Subcutaneous adipose tissue (tissue), 4 donors: ENCODE data around the gene OARD1. TPM values are rescaled to one million over a fixed set of nuclear protein-coding genes. Genes with fewer than 3 reads are reported as not detected.

Source experiments
- total RNA-seq, 4 donors: library from RNA; depleted of rRNA; stranded (reverse); fragments of >200 nt; gene quantifications; one replicate each; pipeline ENCODE4 v1.1.0, GENCODE V29; 2016
- TF ChIP-seq, protein P1 (sequence below): fragments of 450-650 bp; IDR thresholded peaks from one replicate; pipeline ENCODE4 v1.5.1; 2016; ENCODE audit warnings: low read depth, mild to moderate bottlenecking, control low read depth, antibody characterized with exemption, moderate library complexity

Gene OARD1
- total RNA-seq, 4 donors from 2014 or later, result 13.9 to 30.3 (median 20.6) TPM

DNA sequence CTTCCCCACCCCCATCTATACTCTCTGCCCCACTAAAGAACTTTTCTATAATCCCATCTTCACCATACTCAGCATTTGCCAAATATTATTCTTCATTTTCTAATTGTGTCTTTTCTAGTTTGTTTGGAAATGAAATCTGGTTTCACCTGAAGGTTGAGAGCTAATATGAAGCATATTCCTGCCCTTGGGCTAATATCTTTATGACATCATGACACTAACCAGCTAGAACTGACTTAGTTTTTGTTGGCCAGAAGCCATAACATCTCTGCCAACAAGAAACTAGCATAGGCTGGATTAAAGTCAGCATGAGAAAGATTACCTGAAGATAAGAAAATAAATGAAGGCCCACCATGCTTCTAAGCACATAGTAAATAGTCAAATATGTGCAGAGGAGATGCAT, 49.9 kb downstream of the OARD1 start:
- TF ChIP-seq, protein P1, sequence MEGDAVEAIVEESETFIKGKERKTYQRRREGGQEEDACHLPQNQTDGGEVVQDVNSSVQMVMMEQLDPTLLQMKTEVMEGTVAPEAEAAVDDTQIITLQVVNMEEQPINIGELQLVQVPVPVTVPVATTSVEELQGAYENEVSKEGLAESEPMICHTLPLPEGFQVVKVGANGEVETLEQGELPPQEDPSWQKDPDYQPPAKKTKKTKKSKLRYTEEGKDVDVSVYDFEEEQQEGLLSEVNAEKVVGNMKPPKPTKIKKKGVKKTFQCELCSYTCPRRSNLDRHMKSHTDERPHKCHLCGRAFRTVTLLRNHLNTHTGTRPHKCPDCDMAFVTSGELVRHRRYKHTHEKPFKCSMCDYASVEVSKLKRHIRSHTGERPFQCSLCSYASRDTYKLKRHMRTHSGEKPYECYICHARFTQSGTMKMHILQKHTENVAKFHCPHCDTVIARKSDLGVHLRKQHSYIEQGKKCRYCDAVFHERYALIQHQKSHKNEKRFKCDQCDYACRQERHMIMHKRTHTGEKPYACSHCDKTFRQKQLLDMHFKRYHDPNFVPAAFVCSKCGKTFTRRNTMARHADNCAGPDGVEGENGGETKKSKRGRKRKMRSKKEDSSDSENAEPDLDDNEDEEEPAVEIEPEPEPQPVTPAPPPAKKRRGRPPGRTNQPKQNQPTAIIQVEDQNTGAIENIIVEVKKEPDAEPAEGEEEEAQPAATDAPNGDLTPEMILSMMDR, result no peak

- TF ChIP-seq, protein P1, result no peak
Observed at GRCh38 chr6:41021832-41022231, 50.3 kb downstream of the OARD1 start.

GRCh38 chr6:41017663-41018062, 54.5 kb downstream of the OARD1 start:
- TF ChIP-seq, protein P1, result no peak

- TF ChIP-seq, protein P1, result no peak
Observed at GRCh38 chr6:41014780-41015179, 57.4 kb downstream of the OARD1 start.

Other genes starting within 250 kb of the OARD1 start
- gene UNC5CL, start 33.1 kb downstream of the OARD1 start, total RNA-seq, result 1 to 10 TPM in 3 of 4 donors, not detected in 1; 1.1 to 1.7 (median 1.7) TPM
- gene TSPO2, start 29.9 kb downstream of the OARD1 start, total RNA-seq, result not detected
- gene APOBEC2, start 19.2 kb downstream of the OARD1 start, total RNA-seq, result not detected
- 10 to 100 TPM; 18.5 to 27.7 (median 20.4) TPM for gene NFYA, start 618 bp upstream of the OARD1 start, total RNA-seq
- 1 to 10 TPM in 1 of 4 donors, not detected in 3; 4.8 TPM for gene TREML1, start 82.0 kb upstream of the OARD1 start, total RNA-seq
- 100 to 1,000 TPM in 1 of 4 donors, 10 to 100 TPM in 1, 1 to 10 TPM in 2; 3.8 to 335 (median 15.9) TPM for gene TREM2, start 90.8 kb upstream of the OARD1 start, total RNA-seq
- gene TREML2, start 128.8 kb upstream of the OARD1 start, total RNA-seq, result under 1 TPM in 2 of 4 donors, not detected in 2; 0.22 to 0.34 TPM
- not detected for gene TREML4, start 156.0 kb upstream of the OARD1 start, total RNA-seq
- 1 to 10 TPM in 3 of 4 donors, under 1 TPM in 1; 0.38 to 9.5 (median 4.6) TPM for gene TREM1, start 214.3 kb upstream of the OARD1 start, total RNA-seq